Measurements from ENCODE around the gene NUDT8.
"Not testable (repeated sequence)": the region's sequence is repeated elsewhere in the genome, so short reads cannot be mapped to it uniquely, and the experiment has no call there.

GRCh38 chr11:67588899-67589415 lies 40.8 kb downstream of the NUDT8 start:
- TF ChIP-seq POLR2A (IDR thresholded peaks at IDR 0.05; ENCODE audit: low read length); GATA1 (IDR thresholded peaks at IDR 0.05; ENCODE audit: low read depth, low read length): not testable (repeated sequence)

All from erythroblast (primary cell).